NCI-H1092 treated with DMSO at 0.1 percent for 48 hours (cell line): ENCODE results near the gene ZSCAN5C.
"Not testable (repeated sequence)": the region's sequence is repeated elsewhere in the genome, so short reads cannot be mapped to it uniquely, and the experiment has no call there.

Experiments used
- DNase-seq: peaks from one replicate; lab custom pipeline; 2025; lab: John Stamatoyannopoulos, UW

The ZSCAN5C gene, protein sequence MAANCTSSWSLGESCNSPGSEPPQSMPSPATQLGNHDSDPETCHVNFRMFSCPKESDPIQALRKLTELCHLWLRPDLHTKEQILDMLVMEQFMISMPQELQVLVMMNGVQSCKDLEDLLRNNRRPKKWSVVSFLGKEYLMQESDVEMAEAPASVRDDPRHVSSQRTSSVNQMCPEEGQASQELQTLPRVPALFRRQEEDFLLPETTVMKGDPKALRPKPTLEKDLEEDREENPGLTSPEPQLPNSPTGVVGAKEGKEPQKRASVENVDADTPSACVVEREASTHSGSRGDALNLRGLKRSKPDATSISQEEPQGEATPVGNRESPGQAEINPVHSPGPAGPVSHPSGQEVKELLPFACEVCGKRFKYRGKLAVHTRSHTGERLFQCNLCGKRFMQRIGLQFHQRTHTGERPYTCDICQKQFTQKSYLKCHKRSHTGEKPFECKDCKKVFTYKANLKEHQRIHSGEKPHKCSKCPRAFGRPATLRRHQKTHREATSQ

GRCh38 chr19:56201973-56202372 is at the start of gene ZSCAN5C:
Gene ZSCAN5C, plus strand, starts transcription at chr19:56202273. Its CDS starts 3,641 bp downstream, at chr19:56205914.
- no peak for DNase-seq

DNA sequence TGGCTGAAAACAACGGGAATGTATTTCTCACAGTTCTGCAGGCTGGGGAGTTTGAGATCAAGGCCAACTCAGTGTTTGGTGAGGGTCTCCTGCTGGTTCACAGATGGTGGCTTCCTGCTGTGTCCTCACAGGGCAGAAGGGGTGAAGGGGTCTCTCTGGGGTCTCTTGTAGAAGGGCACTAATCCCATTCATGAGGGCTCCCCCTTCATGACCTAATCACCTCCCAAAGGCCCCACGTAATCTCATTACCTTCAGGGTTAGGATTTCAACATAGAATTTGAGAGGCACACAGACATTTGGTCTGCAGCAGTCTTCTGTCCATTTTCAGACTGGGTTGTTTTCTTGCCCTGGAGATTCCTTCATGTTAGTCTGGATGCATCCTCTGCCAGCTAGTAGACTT is 49.4 kb upstream of the ZSCAN5C start:
- no peak for DNase-seq

DNA sequence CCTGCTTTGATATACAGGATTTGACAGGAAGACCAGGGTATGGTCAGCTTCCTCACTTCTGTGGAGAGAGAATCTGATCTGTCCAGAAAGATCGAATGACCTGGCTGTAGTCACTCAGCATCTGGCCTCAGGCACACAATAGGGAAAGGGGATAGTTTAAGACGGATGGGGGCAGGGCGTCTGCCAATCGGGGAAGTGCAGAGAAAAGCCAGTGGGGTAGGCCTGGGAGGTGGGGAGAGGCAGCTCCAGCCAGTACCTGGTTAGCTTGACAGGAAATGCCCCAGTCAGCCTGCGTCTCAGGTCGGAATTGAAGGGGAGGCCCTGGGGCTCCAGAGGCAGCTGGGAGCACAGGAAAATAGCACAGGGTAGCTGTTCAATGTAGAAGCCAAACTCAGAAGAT is 48.6 kb upstream of the ZSCAN5C start:
- DNase-seq: no peak

GRCh38 chr19:56155124-56155687 is 46.9 kb upstream of the ZSCAN5C start:
- DNase-seq: no peak

- DNase-seq: no peak
These were observed 45.3 kb upstream of the ZSCAN5C start for GRCh38 chr19:56156768-56157167.

GRCh38 chr19:56158170-56158757 is 43.8 kb upstream of the ZSCAN5C start:
- DNase-seq: no peak

GRCh38 chr19:56159009-56159559 is 43.0 kb upstream of the ZSCAN5C start:
- no peak for DNase-seq

- DNase-seq: no peak
These were observed 42.3 kb upstream of the ZSCAN5C start for GRCh38 chr19:56159622-56160271.

GRCh38 chr19:56161534-56161933 is 40.5 kb upstream of the ZSCAN5C start:
- no peak for DNase-seq

GRCh38 chr19:56162258-56162657 is 39.8 kb upstream of the ZSCAN5C start:
- no peak for DNase-seq

DNA sequence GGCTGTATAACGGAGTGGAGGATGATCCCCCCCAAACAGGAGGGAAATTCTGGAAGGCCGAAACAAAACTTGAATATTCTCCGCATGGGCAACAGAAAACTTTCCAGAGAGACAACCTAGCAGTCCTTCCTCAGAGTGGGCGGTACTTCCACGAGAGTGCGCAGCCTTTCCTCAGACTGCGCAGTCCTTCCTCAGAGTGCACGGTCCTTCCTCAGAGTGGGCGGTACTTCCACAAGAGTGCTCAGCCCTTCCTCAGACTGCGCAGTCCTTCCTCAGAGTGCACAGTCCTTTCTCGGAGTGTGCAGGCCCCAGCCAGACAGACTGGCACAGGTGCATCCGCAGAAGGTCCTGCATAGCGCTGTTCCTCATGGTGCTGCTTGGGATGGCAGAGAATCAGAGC is 39.0 kb upstream of the ZSCAN5C start:
- DNase-seq: no peak

DNA sequence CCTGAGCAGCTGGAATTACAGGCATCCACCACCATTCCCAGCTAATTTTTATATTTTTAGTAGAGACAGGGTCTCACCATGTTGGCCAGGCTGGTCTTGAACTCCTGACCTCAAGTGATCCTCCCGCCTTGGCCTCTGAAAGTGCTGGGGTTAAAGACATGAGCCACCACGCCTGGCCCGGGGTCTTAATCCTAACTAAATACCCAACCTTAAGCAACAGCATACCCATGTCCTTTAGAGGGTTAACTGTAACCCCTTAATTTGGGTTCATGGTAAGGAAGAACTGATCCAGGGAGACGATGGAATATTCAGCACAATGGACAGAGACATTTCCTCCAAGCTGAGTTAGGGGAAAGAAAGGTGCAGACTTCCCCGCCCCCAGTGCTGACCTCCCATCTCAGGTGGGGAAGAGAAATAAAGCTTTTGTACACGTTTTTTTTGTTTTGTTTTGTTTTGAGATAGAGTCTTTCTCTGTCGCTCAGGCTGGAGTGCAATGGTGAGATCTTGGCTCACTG is 35.0 kb upstream of the ZSCAN5C start:
- no peak for DNase-seq

DNA sequence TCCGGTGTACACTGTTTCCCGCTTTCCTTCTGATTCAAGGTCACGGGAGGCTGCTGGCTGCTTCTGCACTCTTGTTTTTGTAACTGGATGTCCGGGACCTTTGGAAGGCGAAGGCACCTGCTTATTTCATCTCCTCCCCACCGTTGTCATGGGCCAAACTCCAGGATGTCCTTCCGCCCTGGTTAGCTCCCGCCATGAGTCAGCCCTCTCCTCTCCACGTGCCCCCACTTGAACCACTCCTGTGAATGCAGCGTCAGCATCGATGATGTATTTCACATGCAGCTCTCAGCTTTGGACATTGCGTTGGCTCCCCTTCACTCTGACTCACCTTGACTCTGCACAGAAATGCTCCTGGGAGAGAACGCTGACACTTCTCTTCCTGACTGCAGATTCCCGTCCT is 31.8 kb upstream of the ZSCAN5C start:
- DNase-seq: no peak

- no peak for DNase-seq
These were observed 28.0 kb upstream of the ZSCAN5C start for GRCh38 chr19:56174086-56174485.

GRCh38 chr19:56174550-56174949 is 27.5 kb upstream of the ZSCAN5C start:
- DNase-seq: no peak

DNA sequence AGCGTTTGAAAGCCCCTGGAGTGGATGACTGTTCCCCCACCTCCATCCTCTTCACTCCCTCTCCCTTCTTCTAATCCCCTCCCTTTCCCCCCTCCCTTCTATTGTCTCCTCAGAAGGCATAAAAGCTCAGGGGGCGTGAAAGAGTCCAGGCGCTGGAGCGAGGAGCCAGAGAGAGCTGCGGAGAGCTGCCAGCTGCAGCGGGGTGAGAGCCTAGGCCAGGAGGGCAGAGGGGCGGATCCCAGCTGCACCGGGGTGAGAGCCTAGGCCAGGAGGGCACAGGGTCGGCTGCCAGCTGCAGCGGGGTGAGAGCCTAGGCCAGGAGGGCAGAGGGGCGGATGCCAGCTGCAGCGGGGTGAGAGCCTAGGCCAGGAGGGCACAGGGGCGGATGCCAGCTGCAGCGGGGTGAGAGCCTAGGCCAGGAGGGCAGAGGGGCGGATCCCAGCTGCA is 26.2 kb upstream of the ZSCAN5C start, which contains the start of gene GALP:
TSS of gene GALP (plus strand) at position 148 of the 447 bp plus-strand sequence. CDS start 1,101 bp downstream, outside the sequence.
- DNase-seq: not testable (repeated sequence)

DNA sequence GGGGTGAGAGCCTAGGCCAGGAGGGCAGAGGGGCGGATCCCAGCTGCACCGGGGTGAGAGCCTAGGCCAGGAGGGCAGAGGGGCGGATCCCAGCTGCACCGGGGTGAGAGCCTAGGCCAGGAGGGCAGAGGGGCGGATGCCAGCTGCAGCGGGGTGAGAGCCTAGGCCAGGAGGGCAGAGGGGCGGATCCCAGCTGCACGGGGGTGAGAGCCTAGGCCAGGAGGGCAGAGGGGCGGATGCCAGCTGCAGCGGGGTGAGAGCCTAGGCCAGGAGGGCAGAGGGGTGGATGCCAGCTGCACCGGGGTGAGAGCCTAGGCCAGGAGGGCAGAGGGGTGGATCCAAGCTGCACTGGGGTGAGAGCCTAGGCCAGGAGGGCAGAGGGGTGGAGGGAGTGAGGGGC is 25.8 kb upstream of the ZSCAN5C start:
- not testable (repeated sequence) for DNase-seq

- DNase-seq: no peak
These were observed 25.2 kb upstream of the ZSCAN5C start for GRCh38 chr19:56176881-56177280.

GRCh38 chr19:56177564-56178243 is 24.4 kb upstream of the ZSCAN5C start:
- no peak for DNase-seq

- no peak for DNase-seq
These were observed 12.3 kb upstream of the ZSCAN5C start for GRCh38 chr19:56189785-56190184.

DNA sequence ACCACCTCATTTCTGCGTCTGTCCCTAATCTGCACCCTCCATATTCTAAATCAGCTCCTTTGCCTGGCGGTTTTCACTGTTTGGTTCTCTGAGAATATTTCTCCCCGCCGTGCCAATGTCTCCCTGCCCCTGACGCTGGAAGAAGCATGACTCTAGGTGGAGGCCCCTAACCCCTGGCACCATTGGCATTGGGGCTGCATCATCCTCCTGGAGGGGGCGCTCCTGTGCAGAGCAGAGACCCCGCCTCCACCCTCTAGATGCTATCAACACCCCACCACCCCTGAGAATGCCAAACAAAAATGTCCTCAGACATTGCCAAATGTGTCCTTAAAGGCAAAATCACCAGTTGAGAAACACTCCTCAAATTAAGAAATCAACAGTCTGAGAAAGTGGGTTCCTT is 11.0 kb upstream of the ZSCAN5C start:
- no peak for DNase-seq
